ENCODE data around the gene ALDH1A1.

The ALDH1A1 gene

GRCh38 chr9:72984226-72984947 is 31.5 kb upstream of the ALDH1A1 start:
- TF ChIP-seq, protein P1, sequence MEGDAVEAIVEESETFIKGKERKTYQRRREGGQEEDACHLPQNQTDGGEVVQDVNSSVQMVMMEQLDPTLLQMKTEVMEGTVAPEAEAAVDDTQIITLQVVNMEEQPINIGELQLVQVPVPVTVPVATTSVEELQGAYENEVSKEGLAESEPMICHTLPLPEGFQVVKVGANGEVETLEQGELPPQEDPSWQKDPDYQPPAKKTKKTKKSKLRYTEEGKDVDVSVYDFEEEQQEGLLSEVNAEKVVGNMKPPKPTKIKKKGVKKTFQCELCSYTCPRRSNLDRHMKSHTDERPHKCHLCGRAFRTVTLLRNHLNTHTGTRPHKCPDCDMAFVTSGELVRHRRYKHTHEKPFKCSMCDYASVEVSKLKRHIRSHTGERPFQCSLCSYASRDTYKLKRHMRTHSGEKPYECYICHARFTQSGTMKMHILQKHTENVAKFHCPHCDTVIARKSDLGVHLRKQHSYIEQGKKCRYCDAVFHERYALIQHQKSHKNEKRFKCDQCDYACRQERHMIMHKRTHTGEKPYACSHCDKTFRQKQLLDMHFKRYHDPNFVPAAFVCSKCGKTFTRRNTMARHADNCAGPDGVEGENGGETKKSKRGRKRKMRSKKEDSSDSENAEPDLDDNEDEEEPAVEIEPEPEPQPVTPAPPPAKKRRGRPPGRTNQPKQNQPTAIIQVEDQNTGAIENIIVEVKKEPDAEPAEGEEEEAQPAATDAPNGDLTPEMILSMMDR (IDR thresholded peaks at IDR 0.05; ENCODE audit: low read depth, low read length, missing control alignments): no peak
- DNase-seq (ENCODE audit: low read depth): no peak
- no peak overlapping the region for H3K4me3 ChIP-seq (ENCODE audit: low read depth, low read length)

GRCh38 chr9:72983512-72984225 is 30.8 kb upstream of the ALDH1A1 start:
- DNase-seq (ENCODE audit: low read depth): no peak
- no peak overlapping the region for H3K4me3 ChIP-seq (ENCODE audit: low read depth, low read length)
- TF ChIP-seq, protein P1 (IDR thresholded peaks at IDR 0.05; ENCODE audit: low read depth, low read length, missing control alignments): no peak

GRCh38 chr9:72983056-72983455 is 30.2 kb upstream of the ALDH1A1 start:
- no peak for DNase-seq (ENCODE audit: low read depth)
- TF ChIP-seq, protein P1 (IDR thresholded peaks at IDR 0.05; ENCODE audit: low read depth, low read length, missing control alignments): no peak
- H3K4me3 ChIP-seq (ENCODE audit: low read depth, low read length): no peak overlapping the region

DNA sequence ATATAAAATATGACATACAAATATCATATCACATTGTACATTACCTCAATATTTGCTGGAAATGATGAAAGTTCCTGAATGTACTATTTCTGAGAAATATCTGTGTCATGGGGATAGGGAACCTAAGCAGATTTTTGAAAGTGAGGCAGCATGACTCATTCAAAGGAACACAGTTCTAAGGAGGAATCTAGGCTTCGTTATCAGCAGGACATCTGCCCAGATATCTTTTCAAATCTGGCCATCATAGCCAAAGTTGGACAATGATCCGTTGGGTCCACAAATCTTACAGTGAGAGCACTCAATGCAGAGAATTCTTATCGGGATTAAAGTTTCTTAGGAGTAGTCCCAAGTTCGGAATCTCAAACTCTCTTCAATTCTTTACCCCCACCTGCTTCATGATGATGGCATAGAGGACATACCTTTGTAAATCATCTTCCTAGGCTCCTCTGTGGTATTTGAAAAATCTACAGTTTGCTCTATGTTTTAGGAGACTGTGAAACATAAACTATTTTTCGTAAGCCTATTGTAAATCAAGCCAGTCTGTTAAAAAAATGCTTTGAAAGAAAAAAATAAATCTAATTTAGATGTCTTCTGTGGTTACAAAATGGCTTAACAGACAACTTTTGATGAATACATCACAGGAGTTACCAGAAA is 29.4 kb upstream of the ALDH1A1 start:
- DNase-seq (ENCODE audit: low read depth): no peak
- TF ChIP-seq, protein P1 (IDR thresholded peaks at IDR 0.05; ENCODE audit: low read depth, low read length, missing control alignments): no peak
- no peak overlapping the region for H3K4me3 ChIP-seq (ENCODE audit: low read depth, low read length)

- TF ChIP-seq, protein P1 (IDR thresholded peaks at IDR 0.05; ENCODE audit: low read depth, low read length, missing control alignments): no peak
- DNase-seq (ENCODE audit: low read depth): no peak
- H3K4me3 ChIP-seq (ENCODE audit: low read depth, low read length): no peak overlapping the region
These were observed 28.6 kb upstream of the ALDH1A1 start for GRCh38 chr9:72981433-72981832.

DNA sequence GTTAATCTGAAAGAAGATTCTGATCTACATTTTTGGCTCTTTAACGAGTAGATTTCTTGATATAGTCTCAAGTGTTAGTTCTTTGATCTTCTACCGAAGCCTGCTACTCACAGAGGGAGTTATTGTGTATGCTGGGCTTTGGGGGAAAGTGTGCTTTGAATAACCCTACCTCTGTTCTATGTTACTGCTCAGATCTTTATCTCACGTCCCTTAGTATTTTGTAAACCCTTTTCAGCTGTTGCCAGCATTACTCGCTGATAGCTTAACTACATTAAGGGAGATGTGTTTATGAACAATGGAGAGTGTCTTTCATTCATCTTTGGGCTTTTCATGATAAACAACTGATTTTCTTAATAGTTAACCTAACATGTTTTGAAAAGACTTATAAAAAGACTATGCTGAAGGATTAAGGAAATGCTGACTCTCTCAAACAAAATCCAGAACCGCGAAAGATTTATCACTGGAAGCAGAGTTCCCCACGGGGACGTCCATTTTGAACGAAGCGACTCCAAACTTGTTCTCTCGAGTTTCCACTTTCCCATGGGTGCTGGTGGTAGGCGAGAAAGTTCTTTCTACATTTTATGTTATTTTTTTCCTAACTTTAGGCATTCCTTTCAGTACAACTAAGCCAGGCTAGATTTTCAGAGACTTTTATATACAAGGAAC is 27.9 kb upstream of the ALDH1A1 start:
- TF ChIP-seq, protein P1 (IDR thresholded peaks at IDR 0.05; ENCODE audit: low read depth, low read length, missing control alignments): no peak
- no peak for DNase-seq (ENCODE audit: low read depth)
- no peak overlapping the region for H3K4me3 ChIP-seq (ENCODE audit: low read depth, low read length)

All from GM12864 (cell line).